ENCODE results near the gene RAD51. TPM values are rescaled to one million over a fixed set of nuclear protein-coding genes. Genes with fewer than 3 reads are reported as not detected.

The RAD51 gene
- total RNA-seq, 6 donors from 2014 or later: 1.0 to 3.4 (median 2.1) TPM; not detected in 1

DNA sequence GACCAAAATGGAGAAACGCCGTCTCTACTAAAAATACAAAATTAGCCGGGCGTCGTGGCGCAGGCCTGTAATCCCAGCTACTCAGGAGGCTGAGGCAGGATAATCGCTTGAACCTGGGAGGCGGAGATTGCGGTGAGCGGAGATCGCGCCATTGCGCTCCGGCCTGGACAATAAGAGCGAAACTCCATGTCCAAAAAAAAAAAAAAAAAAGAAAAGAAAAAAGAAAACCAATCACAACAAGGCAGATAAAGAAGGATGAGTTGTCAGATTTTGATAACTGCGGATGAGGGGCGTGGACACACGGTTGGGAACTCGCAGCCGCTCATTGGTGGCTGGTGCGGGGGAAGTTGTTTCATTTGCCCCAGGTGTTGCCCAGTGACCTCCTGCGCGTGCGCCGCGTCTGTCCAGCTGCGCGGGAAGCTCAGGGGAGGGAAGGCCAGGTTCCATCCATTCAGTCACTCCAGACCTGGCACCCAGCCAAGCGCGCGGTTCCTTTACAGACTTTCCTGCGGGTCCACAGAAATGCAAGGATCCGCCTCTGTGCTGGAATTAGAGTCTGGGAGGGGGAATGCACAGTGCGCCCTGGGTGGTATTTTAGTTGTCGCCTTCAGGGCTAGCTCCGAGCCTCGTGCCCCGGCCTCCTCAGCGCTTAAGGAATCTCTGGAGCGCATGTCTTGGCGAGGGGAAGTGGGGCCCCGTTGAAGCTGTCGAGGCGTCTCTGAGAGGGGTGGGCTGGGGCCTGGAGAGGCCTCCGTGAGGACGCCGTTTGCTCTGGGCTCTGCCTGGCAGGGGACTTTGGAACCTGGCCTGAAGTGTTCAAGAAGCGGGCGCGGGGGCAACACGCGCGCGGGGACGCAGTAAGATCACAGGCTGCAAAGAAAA lies 68.2 kb downstream of the RAD51 start:
- Histone ChIP-seq H3K9me3 (no peaks in the 10 kb centered on the region), H3K4me1 (peaks cover 24 to 47% (median 29%) of the 10 kb centered on the region in 4 donors), H3K27ac (peak overlapping the region; percentile 77 to 91 (median 84)), H3K27me3 (no peaks in the 10 kb centered on the region), H3K4me3 (peak overlapping the region; percentile 38 to 74 (median 54)), H3K36me3 (peaks cover 0 to 14% (median 10%) of the 10 kb centered on the region in 4 donors)
- ATAC-seq (ENCODE audit: low FRiP score in 2 of 2) (peak; percentile 2 to 39), DNase-seq (peak; percentile 68 to 91)
- 45 to 50% methylated on average over 34 to 35 of the region's 55 CpGs for WGBS, 2 donors
- TF ChIP-seq POLR2AphosphoS5 (IDR thresholded peaks at IDR 0.05) (no peak), POLR2A (IDR thresholded peaks at IDR 0.05) (no peak), EP300 (IDR thresholded peaks at IDR 0.05) (no peak)
- TF ChIP-seq, protein P1, sequence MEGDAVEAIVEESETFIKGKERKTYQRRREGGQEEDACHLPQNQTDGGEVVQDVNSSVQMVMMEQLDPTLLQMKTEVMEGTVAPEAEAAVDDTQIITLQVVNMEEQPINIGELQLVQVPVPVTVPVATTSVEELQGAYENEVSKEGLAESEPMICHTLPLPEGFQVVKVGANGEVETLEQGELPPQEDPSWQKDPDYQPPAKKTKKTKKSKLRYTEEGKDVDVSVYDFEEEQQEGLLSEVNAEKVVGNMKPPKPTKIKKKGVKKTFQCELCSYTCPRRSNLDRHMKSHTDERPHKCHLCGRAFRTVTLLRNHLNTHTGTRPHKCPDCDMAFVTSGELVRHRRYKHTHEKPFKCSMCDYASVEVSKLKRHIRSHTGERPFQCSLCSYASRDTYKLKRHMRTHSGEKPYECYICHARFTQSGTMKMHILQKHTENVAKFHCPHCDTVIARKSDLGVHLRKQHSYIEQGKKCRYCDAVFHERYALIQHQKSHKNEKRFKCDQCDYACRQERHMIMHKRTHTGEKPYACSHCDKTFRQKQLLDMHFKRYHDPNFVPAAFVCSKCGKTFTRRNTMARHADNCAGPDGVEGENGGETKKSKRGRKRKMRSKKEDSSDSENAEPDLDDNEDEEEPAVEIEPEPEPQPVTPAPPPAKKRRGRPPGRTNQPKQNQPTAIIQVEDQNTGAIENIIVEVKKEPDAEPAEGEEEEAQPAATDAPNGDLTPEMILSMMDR (IDR thresholded peaks at IDR 0.05): no peak

DNA sequence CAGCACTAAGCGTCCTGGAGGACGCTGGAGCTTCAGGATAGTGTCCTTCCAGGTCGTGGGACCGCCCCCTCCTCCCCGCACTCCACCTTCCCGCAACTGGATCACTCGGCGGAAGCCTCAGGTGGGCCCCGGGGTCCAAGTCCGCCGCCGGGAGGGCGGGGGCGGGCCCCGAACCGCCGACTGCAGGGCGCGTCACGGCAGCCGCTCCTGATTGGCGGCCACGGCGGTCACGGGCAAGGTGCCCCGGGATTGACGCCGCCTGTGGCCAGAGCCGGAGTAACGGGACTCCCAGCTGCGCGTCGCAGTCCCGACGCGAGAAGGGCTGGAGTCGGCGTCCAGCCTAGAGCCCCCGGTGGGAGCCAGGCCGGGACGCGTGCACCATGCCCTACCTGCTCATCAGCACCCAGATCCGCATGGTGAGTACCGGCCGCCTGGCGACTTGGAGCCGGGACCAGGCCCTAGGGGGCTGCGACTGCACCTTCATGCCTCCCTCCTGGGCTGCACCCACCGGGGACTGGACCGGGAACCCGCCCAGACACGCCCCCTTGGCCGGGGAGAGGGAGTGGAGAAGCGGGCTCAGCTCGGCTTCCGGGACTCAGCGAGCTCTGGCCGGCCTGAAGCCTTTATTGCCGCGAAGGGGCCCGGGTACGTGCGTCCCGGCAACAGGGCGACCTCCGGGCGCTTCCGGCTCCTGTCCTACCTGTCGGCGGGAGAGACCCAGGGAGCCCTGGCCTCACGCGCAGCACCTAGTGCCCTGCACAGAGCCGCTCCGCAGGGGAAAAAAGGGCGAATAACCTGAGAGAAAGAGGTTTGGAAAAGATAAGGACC lies 69.0 kb downstream of the RAD51 start, which contains the start of gene GCHFR:
GCHFR (plus strand) TSS at position 268 of the 828 bp plus-strand sequence; CDS start at position 381, 113 bp downstream.
- DNase-seq: peak; percentile 87 to 95
- Histone ChIP-seq H3K4me1 (peaks cover 26 to 55% (median 35%) of the 10 kb centered on the region in 4 donors), H3K9me3 (no peaks in the 10 kb centered on the region), H3K27ac (peak within 1 kb of the TSS; percentile 77 to 91 (median 84)), H3K4me3 (peak within 1 kb of the TSS; percentile 38 to 74 (median 54)), H3K36me3 (peaks cover 0 to 22% (median 12%) of the 10 kb centered on the region in 4 donors), H3K27me3 (no peaks in the 10 kb centered on the region)
- peak; percentile 80 to 87 for ATAC-seq (ENCODE audit: low FRiP score in 2 of 2)
- TF ChIP-seq EP300 (IDR thresholded peaks at IDR 0.05) (no peak), POLR2A (IDR thresholded peaks at IDR 0.05) (peak in 3 of 4 donors; percentile 46 to 89 (median 48)), POLR2AphosphoS5 (IDR thresholded peaks at IDR 0.05) (peak; percentile 66 to 79)
- TF ChIP-seq, protein P1 (IDR thresholded peaks at IDR 0.05): peak; percentile 28 to 75 (median 49)
- 1 to 3% methylated on average over 16 to 51 of the region's 75 CpGs for WGBS, 2 donors

DNA sequence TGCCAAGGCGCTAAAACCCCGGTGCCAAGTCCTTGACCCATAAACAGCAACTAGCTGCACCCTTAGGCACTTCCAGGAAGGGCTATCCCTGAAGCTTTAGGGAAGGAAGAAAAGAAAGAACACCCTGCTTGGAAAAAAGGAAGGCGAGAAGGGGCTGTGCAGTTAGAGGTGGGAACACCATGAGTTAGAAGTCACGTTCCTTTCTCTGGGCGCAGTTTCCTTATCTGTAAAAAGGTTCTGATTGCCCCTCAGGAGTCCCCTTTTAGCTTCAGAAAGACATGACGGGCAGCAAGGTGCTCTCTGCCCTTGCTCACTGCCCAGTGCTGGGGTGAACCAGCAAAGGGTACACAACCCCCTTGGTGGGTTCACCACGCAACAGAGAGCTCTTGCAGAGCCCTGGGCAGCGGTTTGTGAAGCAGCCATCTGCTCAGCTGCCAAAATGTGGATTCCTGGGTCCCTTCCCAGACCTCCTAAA lies 69.7 kb downstream of the RAD51 start:
- no peak for TF ChIP-seq POLR2AphosphoS5 (IDR thresholded peaks at IDR 0.05)
- no peak for TF ChIP-seq EP300 (IDR thresholded peaks at IDR 0.05)
- TF ChIP-seq POLR2A (IDR thresholded peaks at IDR 0.05): no peak
- TF ChIP-seq, protein P1 (IDR thresholded peaks at IDR 0.05): no peak
- peaks cover 33 to 62% (median 41%) of the 10 kb centered on the region in 4 donors for H3K4me1 ChIP-seq
- DNase-seq (no peak), ATAC-seq (ENCODE audit: low FRiP score in 2 of 2) (peak in 1 of 2 donors; percentile 13)
- H3K9me3 ChIP-seq: no peaks in the 10 kb centered on the region
- WGBS, 2 donors: 20 to 23% methylated on average over 7 to 8 of the region's 8 CpGs
- H3K36me3 ChIP-seq: peaks cover 0 to 22% (median 13%) of the 10 kb centered on the region in 4 donors
- H3K27me3 ChIP-seq: no peaks in the 10 kb centered on the region
- peak overlapping the region; percentile 77 to 91 (median 84) for H3K27ac ChIP-seq
- peak overlapping the region; percentile 38 to 74 (median 54) for H3K4me3 ChIP-seq

DNA sequence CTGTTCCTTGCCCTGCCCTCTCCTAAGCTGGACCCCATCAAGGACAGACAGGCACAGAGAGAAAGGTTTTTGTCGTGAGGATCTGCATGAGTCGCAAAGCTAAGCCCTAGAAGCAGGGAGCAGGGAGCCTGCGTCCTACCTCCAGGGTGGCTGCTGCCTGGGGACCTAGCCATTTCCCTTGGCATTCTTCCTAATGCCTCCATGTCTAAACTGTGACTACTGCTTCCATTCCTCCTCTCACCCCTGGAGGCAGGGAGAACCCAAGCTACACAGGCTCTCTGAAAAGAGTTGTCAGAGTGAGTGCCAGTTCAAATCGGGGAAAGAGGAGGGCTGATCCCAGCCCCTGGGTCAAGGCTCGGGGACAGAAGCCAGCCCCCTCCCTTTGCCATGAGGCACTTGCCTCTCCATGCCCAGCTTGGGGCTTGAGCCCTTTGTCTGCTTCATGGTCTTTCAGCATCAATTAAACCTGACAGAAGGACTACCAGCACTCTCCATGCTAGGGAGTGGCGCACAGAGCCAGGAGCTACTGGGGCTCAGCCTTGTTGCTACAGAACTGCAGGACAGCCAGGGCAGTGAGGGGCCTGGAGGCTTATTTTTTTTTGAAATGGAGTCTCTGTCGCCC lies 71.3 kb downstream of the RAD51 start:
- Histone ChIP-seq H3K27ac (peak overlapping the region in 3 of 4 donors; percentile 84 to 91 (median 85)), H3K4me1 (peaks cover 35 to 77% (median 52%) of the 10 kb centered on the region in 4 donors), H3K36me3 (peaks cover 0 to 31% (median 20%) of the 10 kb centered on the region in 4 donors), H3K27me3 (no peaks in the 10 kb centered on the region), H3K4me3 (no peak overlapping the region), H3K9me3 (no peaks in the 10 kb centered on the region)
- TF ChIP-seq POLR2A (IDR thresholded peaks at IDR 0.05) (no peak), EP300 (IDR thresholded peaks at IDR 0.05) (no peak), POLR2AphosphoS5 (IDR thresholded peaks at IDR 0.05) (no peak)
- TF ChIP-seq, protein P1 (IDR thresholded peaks at IDR 0.05): no peak
- WGBS, 2 donors: 57 to 87% methylated on average over 5 to 7 of the region's 7 CpGs
- ATAC-seq (ENCODE audit: low FRiP score in 2 of 2) (no peak), DNase-seq (no peak)

Data from upper lobe of left lung (tissue), 6 donors.